Thoracic aorta (tissue), 2 donors: Measurements from ENCODE around the gene STN1. TPM values are rescaled to one million over a fixed set of nuclear protein-coding genes. Genes with fewer than 3 reads are reported as not detected.

Source experiments
- ATAC-seq: fragments of 150-250 bp; one replicate; pipeline ENCODE4 v1.8.0; 2017; ENCODE audit warnings: low read depth; ENCODE audit not compliant: insufficient number of reproducible peaks, low FRiP score
- DNase-seq: peaks from one replicate; pipeline ENCODE4 v3.0.0-alpha.2; 2020; ENCODE audit warnings: low spot score
- H3K27ac ChIP-seq, 2 donors: fragments of 200-600 bp; sonication (generic); 1 replicate in 1 of 2; 2 replicates in 1 of 2; pipeline ENCODE4 v1.5.1; 2016; ENCODE audit warnings: mild to moderate bottlenecking in 2 of 2, moderate library complexity in 2 of 2
- H3K27me3 ChIP-seq: fragments of 200-600 bp; sonication (generic); replicated peaks from 2 replicates; pipeline ENCODE4 v1.6.0; 2016; ENCODE audit warnings: mild to moderate bottlenecking; ENCODE audit not compliant: insufficient read depth
- H3K36me3 ChIP-seq: fragments of 200-600 bp; sonication (generic); one replicate; pipeline ENCODE4 v1.5.1; 2016
- H3K4me1 ChIP-seq, 2 donors: fragments of 200-600 bp; sonication (generic); 1 replicate in 1 of 2; 2 replicates in 1 of 2; pipeline versions ENCODE4 v1.5.1 to v1.6.0; 2016; ENCODE audit warnings: low read depth in 2 of 2, mild to moderate bottlenecking in 1 of 2; ENCODE audit not compliant: control insufficient read depth in 1 of 2
- H3K4me3 ChIP-seq: fragments of 200-600 bp; sonication (generic); 2 replicates; pipeline ENCODE4 v1.5.1; 2016; ENCODE audit warnings: mild to moderate bottlenecking
- H3K9me3 ChIP-seq: fragments of 200-600 bp; sonication (generic); 2 replicates; pipeline ENCODE4 v1.5.1; 2016
- CTCF ChIP-seq: fragments of 200-600 bp; sonication (generic); IDR thresholded peaks from one replicate; pipeline ENCODE4 v1.5.1; 2019; ENCODE audit warnings: antibody characterized with exemption
- total RNA-seq, 2 donors: library from RNA; depleted of rRNA; stranded (reverse); fragments of >200 nt; gene quantifications; one replicate each; pipeline versions ENCODE4 v1.1.0 to v1.2.3, GENCODE V29; 2016

The STN1 gene
- total RNA-seq, 2 donors from 2014 or later: 11.6 to 30.6 TPM

- Histone ChIP-seq H3K27me3 (no peaks in the 10 kb centered on the region), H3K27ac (no peak overlapping the region), H3K36me3 (peaks cover 12% of the 10 kb centered on the region), H3K9me3 (no peaks in the 10 kb centered on the region), H3K4me1 (no peaks in the 10 kb centered on the region), H3K4me3 (no peak overlapping the region)
- no peak for TF ChIP-seq CTCF
- DNase-seq (no peak), ATAC-seq (no peak)
Observed at GRCh38 chr10:103874730-103875129, 43.3 kb downstream of the STN1 start.

GRCh38 chr10:103872137-103872931 is 45.6 kb downstream of the STN1 start:
- no peak overlapping the region for H3K27ac ChIP-seq
- DNase-seq (no peak), ATAC-seq (no peak)
- peaks cover 3% of the 10 kb centered on the region for H3K36me3 ChIP-seq
- no peak overlapping the region for H3K4me3 ChIP-seq
- no peaks in the 10 kb centered on the region for H3K4me1 ChIP-seq
- no peaks in the 10 kb centered on the region for H3K27me3 ChIP-seq
- H3K9me3 ChIP-seq: no peaks in the 10 kb centered on the region
- TF ChIP-seq CTCF: no peak

- H3K27me3 ChIP-seq: no peaks in the 10 kb centered on the region
- no peak overlapping the region for H3K4me3 ChIP-seq
- no peak for DNase-seq
- no peak for TF ChIP-seq CTCF
- no peaks in the 10 kb centered on the region for H3K4me1 ChIP-seq
- no peaks in the 10 kb centered on the region for H3K9me3 ChIP-seq
- H3K27ac ChIP-seq: no peak overlapping the region
- peaks cover 3% of the 10 kb centered on the region for H3K36me3 ChIP-seq
- no peak for ATAC-seq
Observed at GRCh38 chr10:103871006-103871405, 47.0 kb downstream of the STN1 start.

GRCh38 chr10:103870516-103870915 is 47.5 kb downstream of the STN1 start:
- no peak for TF ChIP-seq CTCF
- H3K4me1 ChIP-seq: no peaks in the 10 kb centered on the region
- no peaks in the 10 kb centered on the region for H3K27me3 ChIP-seq
- no peak overlapping the region for H3K27ac ChIP-seq
- ATAC-seq (no peak), DNase-seq (no peak)
- H3K36me3 ChIP-seq: peaks cover 3% of the 10 kb centered on the region
- H3K9me3 ChIP-seq: no peaks in the 10 kb centered on the region
- H3K4me3 ChIP-seq: no peak overlapping the region

GRCh38 chr10:103869336-103869735 is 48.6 kb downstream of the STN1 start:
- TF ChIP-seq CTCF: no peak
- DNase-seq (no peak), ATAC-seq (no peak)
- Histone ChIP-seq H3K4me1 (no peaks in the 10 kb centered on the region), H3K9me3 (peaks cover 5% of the 10 kb centered on the region), H3K36me3 (peaks cover 3% of the 10 kb centered on the region), H3K4me3 (no peak overlapping the region), H3K27me3 (no peaks in the 10 kb centered on the region), H3K27ac (no peak overlapping the region)
